Measurements from ENCODE around the gene APCDD1L. TPM values are rescaled to one million over a fixed set of nuclear protein-coding genes. Genes with fewer than 3 reads are reported as not detected.

Gene APCDD1L
- total and polyA plus RNA-seq, 3 experiments from 2014 or later, result not detected

- H3K9me3 Mint-ChIP-seq, result no peaks in the 10 kb centered on the region
- Histone ChIP-seq H3K36me3 (ENCODE audit: insufficient read depth, low read length) (no peaks in the 10 kb centered on the region), H3K9me3 (ENCODE audit: low read length) (no peaks in the 10 kb centered on the region), H3K27ac (ENCODE audit: low read depth, low read length) (no peak overlapping the region), H3K4me1 (ENCODE audit: insufficient read depth, low read length) (no peaks in the 10 kb centered on the region), H3K4me3 (ENCODE audit: low read length) (no peak overlapping the region), H3K27me3 (ENCODE audit: insufficient read depth, low read length, poor library complexity, severe bottlenecking) (no peaks in the 10 kb centered on the region)
- H3K36me3 Mint-ChIP-seq, result no peaks in the 10 kb centered on the region
- no peak for DNase-seq
- no peaks in the 10 kb centered on the region for H3K4me1 Mint-ChIP-seq
- no peak overlapping the region for H3K4me3 Mint-ChIP-seq
- H3K27me3 Mint-ChIP-seq, result peaks cover 4 to 30% of the 10 kb centered on the region in 2 donors
- POLR2A ChIA-PET, result no interaction called here
- H3K27ac Mint-ChIP-seq, result no peak overlapping the region
- CTCF ChIA-PET, result no interaction called here
Measured at GRCh38 chr20:58553841-58554240, 38.6 kb upstream of the APCDD1L start.

- no peaks in the 10 kb centered on the region for H3K36me3 ChIP-seq (ENCODE audit: insufficient read depth, low read length)
- POLR2A ChIA-PET, result no interaction called here
- H3K4me1 Mint-ChIP-seq, result no peaks in the 10 kb centered on the region
- H3K27ac ChIP-seq (ENCODE audit: low read depth, low read length), result no peak overlapping the region
- no peaks in the 10 kb centered on the region for H3K36me3 Mint-ChIP-seq
- CTCF ChIA-PET, result no interaction called here
- H3K9me3 ChIP-seq (ENCODE audit: low read length), result no peaks in the 10 kb centered on the region
- no peak overlapping the region for H3K27ac Mint-ChIP-seq
- peaks cover 4 to 32% of the 10 kb centered on the region in 2 donors for H3K27me3 Mint-ChIP-seq
- no peak overlapping the region for H3K4me3 ChIP-seq (ENCODE audit: low read length)
- no peaks in the 10 kb centered on the region for H3K9me3 Mint-ChIP-seq
- H3K27me3 ChIP-seq (ENCODE audit: insufficient read depth, low read length, poor library complexity, severe bottlenecking), result no peaks in the 10 kb centered on the region
- DNase-seq, result no peak
- H3K4me1 ChIP-seq (ENCODE audit: insufficient read depth, low read length), result no peaks in the 10 kb centered on the region
- no peak overlapping the region for H3K4me3 Mint-ChIP-seq
Measured at GRCh38 chr20:58553166-58553696, 38.0 kb upstream of the APCDD1L start.

GRCh38 chr20:58552366-58552934, 37.3 kb upstream of the APCDD1L start:
- H3K4me3 Mint-ChIP-seq, result no peak overlapping the region
- H3K36me3 ChIP-seq (ENCODE audit: insufficient read depth, low read length), result no peaks in the 10 kb centered on the region
- no peak overlapping the region for H3K27ac Mint-ChIP-seq
- H3K4me1 Mint-ChIP-seq, result no peaks in the 10 kb centered on the region
- no peak overlapping the region for H3K4me3 ChIP-seq (ENCODE audit: low read length)
- peaks cover 5 to 37% of the 10 kb centered on the region in 2 donors for H3K27me3 Mint-ChIP-seq
- no peaks in the 10 kb centered on the region for H3K9me3 ChIP-seq (ENCODE audit: low read length)
- CTCF ChIA-PET, result no interaction called here
- H3K4me1 ChIP-seq (ENCODE audit: insufficient read depth, low read length), result no peaks in the 10 kb centered on the region
- no peaks in the 10 kb centered on the region for H3K36me3 Mint-ChIP-seq
- no peaks in the 10 kb centered on the region for H3K27me3 ChIP-seq (ENCODE audit: insufficient read depth, low read length, poor library complexity, severe bottlenecking)
- DNase-seq, result no peak
- POLR2A ChIA-PET, result no interaction called here
- no peaks in the 10 kb centered on the region for H3K9me3 Mint-ChIP-seq
- no peak overlapping the region for H3K27ac ChIP-seq (ENCODE audit: low read depth, low read length)

GRCh38 chr20:58551631-58552030, 36.4 kb upstream of the APCDD1L start:
- Histone ChIP-seq H3K9me3 (ENCODE audit: low read length) (no peaks in the 10 kb centered on the region), H3K27me3 (ENCODE audit: insufficient read depth, low read length, poor library complexity, severe bottlenecking) (no peaks in the 10 kb centered on the region), H3K4me1 (ENCODE audit: insufficient read depth, low read length) (no peaks in the 10 kb centered on the region), H3K27ac (ENCODE audit: low read depth, low read length) (no peak overlapping the region), H3K36me3 (ENCODE audit: insufficient read depth, low read length) (no peaks in the 10 kb centered on the region), H3K4me3 (ENCODE audit: low read length) (no peak overlapping the region)
- Mint-ChIP-seq H3K27me3 (peaks cover 6 to 34% of the 10 kb centered on the region in 2 donors), H3K36me3 (no peaks in the 10 kb centered on the region), H3K4me3 (no peak overlapping the region), H3K4me1 (no peaks in the 10 kb centered on the region), H3K9me3 (no peaks in the 10 kb centered on the region), H3K27ac (peak overlapping the region in 1 of 8 donors; percentile 14)
- ChIA-PET CTCF (no interaction called here), POLR2A (no interaction called here)
- DNase-seq, result no peak

- CTCF ChIA-PET, result no interaction called here
- no peaks in the 10 kb centered on the region for H3K9me3 Mint-ChIP-seq
- H3K36me3 Mint-ChIP-seq, result no peaks in the 10 kb centered on the region
- POLR2A ChIA-PET, result no interaction called here
- Histone ChIP-seq H3K4me1 (ENCODE audit: insufficient read depth, low read length) (no peaks in the 10 kb centered on the region), H3K9me3 (ENCODE audit: low read length) (no peaks in the 10 kb centered on the region), H3K27me3 (ENCODE audit: insufficient read depth, low read length, poor library complexity, severe bottlenecking) (no peaks in the 10 kb centered on the region), H3K27ac (ENCODE audit: low read depth, low read length) (no peak overlapping the region), H3K36me3 (ENCODE audit: insufficient read depth, low read length) (no peaks in the 10 kb centered on the region), H3K4me3 (ENCODE audit: low read length) (no peak overlapping the region)
- no peak overlapping the region for H3K4me3 Mint-ChIP-seq
- no peak for DNase-seq
- no peak overlapping the region for H3K27ac Mint-ChIP-seq
- no peaks in the 10 kb centered on the region for H3K4me1 Mint-ChIP-seq
- H3K27me3 Mint-ChIP-seq, result peaks cover 6 to 36% of the 10 kb centered on the region in 2 donors
Measured at GRCh38 chr20:58550275-58551059, 35.3 kb upstream of the APCDD1L start.

GRCh38 chr20:58549231-58550209, 34.3 kb upstream of the APCDD1L start:
- ChIA-PET POLR2A (no interaction called here), CTCF (no interaction called here)
- Mint-ChIP-seq H3K4me1 (no peaks in the 10 kb centered on the region), H3K9me3 (no peaks in the 10 kb centered on the region), H3K27me3 (peaks cover 6 to 41% of the 10 kb centered on the region in 2 donors), H3K27ac (peak overlapping the region in 1 of 8 donors; percentile 19), H3K36me3 (no peaks in the 10 kb centered on the region), H3K4me3 (no peak overlapping the region)
- Histone ChIP-seq H3K36me3 (ENCODE audit: insufficient read depth, low read length) (no peaks in the 10 kb centered on the region), H3K4me1 (ENCODE audit: insufficient read depth, low read length) (no peaks in the 10 kb centered on the region), H3K27ac (ENCODE audit: low read depth, low read length) (no peak overlapping the region), H3K4me3 (ENCODE audit: low read length) (no peak overlapping the region), H3K27me3 (ENCODE audit: insufficient read depth, low read length, poor library complexity, severe bottlenecking) (no peaks in the 10 kb centered on the region), H3K9me3 (ENCODE audit: low read length) (no peaks in the 10 kb centered on the region)
- DNase-seq, result no peak

- Histone ChIP-seq H3K4me1 (ENCODE audit: insufficient read depth, low read length) (no peaks in the 10 kb centered on the region), H3K4me3 (ENCODE audit: low read length) (no peak overlapping the region), H3K36me3 (ENCODE audit: insufficient read depth, low read length) (no peaks in the 10 kb centered on the region), H3K27me3 (ENCODE audit: insufficient read depth, low read length, poor library complexity, severe bottlenecking) (no peaks in the 10 kb centered on the region), H3K9me3 (ENCODE audit: low read length) (no peaks in the 10 kb centered on the region), H3K27ac (ENCODE audit: low read depth, low read length) (no peak overlapping the region)
- Mint-ChIP-seq H3K4me1 (no peaks in the 10 kb centered on the region), H3K36me3 (no peaks in the 10 kb centered on the region), H3K27ac (peak overlapping the region in 1 of 8 donors; percentile 7), H3K9me3 (no peaks in the 10 kb centered on the region), H3K27me3 (peaks cover 6 to 44% of the 10 kb centered on the region in 2 donors), H3K4me3 (no peak overlapping the region)
- DNase-seq, result no peak
- POLR2A ChIA-PET, result no interaction called here
- CTCF ChIA-PET, result no interaction called here
Measured at GRCh38 chr20:58547623-58548475, 32.6 kb upstream of the APCDD1L start.
